ENCODE measurements around the gene NSG2. TPM values are rescaled to one million over a fixed set of nuclear protein-coding genes. Genes with fewer than 3 reads are reported as not detected.
A peak's percentile ranks its signal among the peaks of the same experiment; 100 is the strongest.

NSG2 gene
- total and polyA plus RNA-seq, 8 donors, result 0.34 to 3.3 (median 2.3) TPM; not detected in 1

DNA sequence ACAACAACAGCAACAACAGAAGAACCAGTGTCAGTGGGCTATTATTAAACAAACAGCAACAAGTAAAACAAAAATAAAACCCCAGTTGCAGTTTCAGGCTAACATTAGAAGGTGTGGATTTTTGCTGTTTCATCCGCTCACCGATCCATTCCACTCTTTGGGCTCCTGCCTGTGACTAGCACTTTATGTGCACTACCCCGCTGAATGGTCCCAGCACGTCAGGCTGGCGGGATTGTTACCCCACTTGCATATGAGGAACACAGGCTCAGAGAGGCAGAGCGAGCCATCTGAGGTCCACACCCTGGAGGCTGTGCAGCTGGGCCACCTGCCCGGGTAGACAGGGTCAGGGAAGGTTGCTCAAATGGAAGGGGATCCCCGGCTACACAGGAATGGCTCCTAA, 26.0 kb downstream of the NSG2 start:
- Histone ChIP-seq H3K4me1 (no peaks in the 10 kb centered on the region), H3K27ac (no peak overlapping the region), H3K36me3 (no peaks in the 10 kb centered on the region), H3K4me3 (no peak overlapping the region), H3K9me3 (no peaks in the 10 kb centered on the region), H3K27me3 (no peaks in the 10 kb centered on the region)
- TF ChIP-seq, protein P1, sequence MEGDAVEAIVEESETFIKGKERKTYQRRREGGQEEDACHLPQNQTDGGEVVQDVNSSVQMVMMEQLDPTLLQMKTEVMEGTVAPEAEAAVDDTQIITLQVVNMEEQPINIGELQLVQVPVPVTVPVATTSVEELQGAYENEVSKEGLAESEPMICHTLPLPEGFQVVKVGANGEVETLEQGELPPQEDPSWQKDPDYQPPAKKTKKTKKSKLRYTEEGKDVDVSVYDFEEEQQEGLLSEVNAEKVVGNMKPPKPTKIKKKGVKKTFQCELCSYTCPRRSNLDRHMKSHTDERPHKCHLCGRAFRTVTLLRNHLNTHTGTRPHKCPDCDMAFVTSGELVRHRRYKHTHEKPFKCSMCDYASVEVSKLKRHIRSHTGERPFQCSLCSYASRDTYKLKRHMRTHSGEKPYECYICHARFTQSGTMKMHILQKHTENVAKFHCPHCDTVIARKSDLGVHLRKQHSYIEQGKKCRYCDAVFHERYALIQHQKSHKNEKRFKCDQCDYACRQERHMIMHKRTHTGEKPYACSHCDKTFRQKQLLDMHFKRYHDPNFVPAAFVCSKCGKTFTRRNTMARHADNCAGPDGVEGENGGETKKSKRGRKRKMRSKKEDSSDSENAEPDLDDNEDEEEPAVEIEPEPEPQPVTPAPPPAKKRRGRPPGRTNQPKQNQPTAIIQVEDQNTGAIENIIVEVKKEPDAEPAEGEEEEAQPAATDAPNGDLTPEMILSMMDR (IDR thresholded peaks at IDR 0.05), result no peak
- ATAC-seq (no peak), DNase-seq (no peak)
- intact Hi-C loops (cut with DNase I), result no loop called here

DNA sequence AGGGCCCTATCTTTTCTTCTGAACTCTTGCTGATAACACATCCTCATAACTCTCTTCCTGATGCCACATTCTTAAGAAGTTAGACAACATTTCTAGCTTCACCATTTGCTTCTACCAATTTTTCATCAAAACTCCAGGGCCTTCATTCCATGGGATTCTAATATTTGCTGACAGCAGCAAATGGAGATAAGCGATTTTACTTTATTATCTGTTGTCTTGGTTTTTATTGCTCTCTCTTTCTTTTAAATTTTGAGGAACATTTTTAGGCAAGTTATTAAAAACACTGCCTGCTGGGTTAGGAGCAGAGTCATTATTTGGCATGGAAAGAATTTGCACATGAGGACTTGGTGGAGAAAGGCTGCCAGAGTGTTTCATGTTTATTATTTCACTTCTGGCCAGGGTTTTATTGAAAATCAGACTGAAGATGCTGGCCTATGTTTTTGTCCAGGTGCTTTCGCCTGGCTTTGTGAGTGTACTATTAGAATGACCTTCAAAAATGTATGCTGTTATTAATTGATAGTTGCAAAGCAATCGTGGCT, 27.7 kb downstream of the NSG2 start:
- intact Hi-C loops (cut with DNase I), result no loop called here
- no peaks in the 10 kb centered on the region for H3K4me1 ChIP-seq
- H3K27me3 ChIP-seq, result no peaks in the 10 kb centered on the region
- TF ChIP-seq, protein P1 (IDR thresholded peaks at IDR 0.05), result no peak
- H3K4me3 ChIP-seq, result no peak overlapping the region
- H3K36me3 ChIP-seq, result no peaks in the 10 kb centered on the region
- no peaks in the 10 kb centered on the region for H3K9me3 ChIP-seq
- DNase-seq (peak in 1 of 4 donors; percentile 8), ATAC-seq (no peak)
- no peak overlapping the region for H3K27ac ChIP-seq

DNA sequence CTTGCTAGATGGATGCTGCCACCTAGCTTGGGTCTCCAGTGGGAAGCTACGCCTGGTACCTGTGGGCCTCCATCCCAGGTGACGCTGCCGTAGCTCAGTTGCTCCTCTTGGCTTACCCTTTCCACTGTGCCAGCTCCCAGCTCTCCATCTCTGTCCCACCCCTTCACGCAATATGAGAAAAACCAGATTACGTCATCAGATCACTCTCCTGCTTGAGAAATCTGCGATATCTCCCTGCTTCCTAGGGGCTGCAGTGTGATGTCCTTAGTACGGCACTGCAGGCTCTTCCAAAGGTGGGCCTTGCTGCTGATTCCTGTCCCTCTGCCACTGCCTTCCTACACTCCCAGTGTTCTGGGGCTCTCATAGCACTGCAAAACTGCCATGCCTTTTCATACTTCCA, 28.9 kb downstream of the NSG2 start:
- no peaks in the 10 kb centered on the region for H3K4me1 ChIP-seq
- H3K4me3 ChIP-seq, result no peak overlapping the region
- no peaks in the 10 kb centered on the region for H3K9me3 ChIP-seq
- ATAC-seq, result no peak
- intact Hi-C loops (cut with DNase I), result no loop called here
- no peak for DNase-seq
- H3K27ac ChIP-seq, result no peak overlapping the region
- no peaks in the 10 kb centered on the region for H3K36me3 ChIP-seq
- TF ChIP-seq, protein P1 (IDR thresholded peaks at IDR 0.05), result no peak
- H3K27me3 ChIP-seq, result no peaks in the 10 kb centered on the region

DNA sequence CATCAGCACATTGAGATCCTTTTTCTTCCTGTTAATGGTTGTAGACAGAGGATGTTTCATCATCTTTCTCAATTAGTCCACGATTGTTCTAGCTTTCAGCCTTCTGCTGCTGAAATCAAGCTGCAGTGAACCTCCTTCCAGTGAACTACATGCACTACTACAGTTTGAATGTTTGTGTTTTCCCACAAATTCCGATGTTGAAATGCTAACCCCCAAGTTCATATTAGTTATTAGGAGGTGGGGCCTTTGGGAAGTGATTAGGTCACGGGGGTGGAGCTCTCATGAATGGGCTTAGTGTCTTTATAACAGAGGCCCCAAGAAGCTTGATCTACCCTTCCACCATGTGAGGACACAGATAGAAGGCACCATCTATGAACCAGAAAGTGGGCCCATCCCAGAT, 32.9 kb downstream of the NSG2 start:
- intact Hi-C loops (cut with DNase I), result no loop called here
- Histone ChIP-seq H3K9me3 (no peaks in the 10 kb centered on the region), H3K27ac (no peak overlapping the region), H3K4me1 (no peaks in the 10 kb centered on the region), H3K27me3 (no peaks in the 10 kb centered on the region), H3K4me3 (no peak overlapping the region), H3K36me3 (no peaks in the 10 kb centered on the region)
- TF ChIP-seq, protein P1 (IDR thresholded peaks at IDR 0.05), result no peak
- DNase-seq (no peak), ATAC-seq (no peak)

DNA sequence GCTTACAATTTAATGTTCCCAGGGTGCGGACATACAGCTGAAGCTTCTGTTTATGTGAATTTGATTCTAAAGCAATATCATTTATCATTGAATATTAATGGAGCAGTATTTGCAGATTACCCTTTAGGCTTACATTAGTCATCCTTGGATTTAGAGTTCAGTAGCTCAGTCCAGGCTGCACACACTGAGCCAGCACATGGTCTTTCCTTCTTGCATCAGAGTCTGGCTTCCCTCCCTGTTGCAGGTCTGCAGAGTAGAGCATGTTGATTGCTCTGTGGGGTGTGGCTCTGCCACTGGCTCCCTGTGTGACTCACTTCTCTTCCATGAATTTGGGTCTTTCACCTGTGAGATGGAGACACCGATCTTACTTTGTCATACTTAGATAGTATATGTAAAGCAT, 36.8 kb downstream of the NSG2 start:
- ATAC-seq, result no peak
- Histone ChIP-seq H3K9me3 (no peaks in the 10 kb centered on the region), H3K36me3 (no peaks in the 10 kb centered on the region), H3K27me3 (no peaks in the 10 kb centered on the region), H3K27ac (no peak overlapping the region), H3K4me1 (no peaks in the 10 kb centered on the region), H3K4me3 (no peak overlapping the region)
- TF ChIP-seq, protein P1 (IDR thresholded peaks at IDR 0.05), result no peak
- no peak for DNase-seq
- intact Hi-C loops (cut with DNase I), result no loop called here

Data from left lung (tissue), 10 donors.